Testis (tissue), 3 donors: ENCODE measurements around the gene CACNA1C. TPM values are rescaled to one million over a fixed set of nuclear protein-coding genes. Genes with fewer than 3 reads are reported as not detected.
"Not testable (repeated sequence)": the region's sequence is repeated elsewhere in the genome, so short reads cannot be mapped to it uniquely, and the experiment has no call there.

Source experiments
- DNase-seq: peaks from one replicate; pipeline ENCODE4 v3.0.0-alpha.2; 2019
- H3K27ac ChIP-seq, 2 donors: fragments of 200-600 bp; sonication (generic); one replicate each; pipeline ENCODE4 v1.5.1; 2019
- H3K27me3 ChIP-seq: fragments of 200-600 bp; sonication (generic); one replicate; pipeline ENCODE4 v1.5.1; 2019
- H3K36me3 ChIP-seq: fragments of 200-600 bp; sonication (generic); one replicate; pipeline ENCODE4 v1.5.1; 2017; ENCODE audit warnings: low read depth; ENCODE audit errors: missing control alignments
- H3K4me1 ChIP-seq: fragments of 200-600 bp; sonication (generic); one replicate; pipeline ENCODE4 v1.5.1; 2019
- H3K4me3 ChIP-seq, 2 donors: fragments of 200-600 bp; sonication (generic); one replicate each; pipeline ENCODE4 v1.5.1; 2017 to 2019
- H3K9me3 ChIP-seq: fragments of 200-600 bp; sonication (generic); one replicate; pipeline ENCODE4 v1.5.1; 2017
- CTCF ChIP-seq, 3 experiments: fragments of 450-650 bp in 2 of 3; fragments of 200-600 bp in 1 of 3; sonication (generic) in 1 of 3; IDR thresholded peaks; one replicate each; pipeline ENCODE4 v1.5.1; 2016 to 2019; ENCODE audit warnings: antibody characterized with exemption in 3 of 3, mild to moderate bottlenecking in 2 of 3, moderate library complexity in 1 of 3
- POLR2A ChIP-seq: fragments of 450-650 bp; IDR thresholded peaks from one replicate; pipeline ENCODE4 v1.6.1; 2017; ENCODE audit warnings: antibody characterized with exemption, mild to moderate bottlenecking, moderate library complexity
- WGBS, 2 donors: methylation state at CpG; one replicate each; pipeline ENCODE4 v1.1.5; 2018; 5-methylcytosine and 5-hydroxymethylcytosine counted together
- intact Hi-C: fragments of 100-400 bp; cut with DNase I; formaldehyde crosslinking; loops from one replicate; pipeline ENCODE4 v1.15.1; 2023; ENCODE audit warnings: low total_unique reads
- polyA plus RNA-seq: library from polyadenylated mRNA; stranded (reverse); fragments of 350-450 nt; fragmentation: Illumina TruSeq; extraction: RNeasy Lipid Tissue Mini Kit (QIAGEN cat#74804); gene quantifications from one replicate; pipeline ENCODE4 v1.2.3, GENCODE V29; 2014; ENCODE audit warnings: low read depth, low replicate concordance; ENCODE audit not compliant: insufficient read depth
- total RNA-seq, 2 donors: library from RNA; depleted of rRNA; stranded (reverse); fragments of >200 nt; gene quantifications; one replicate each; pipeline ENCODE4 v1.2.3, GENCODE V29; 2016

Gene CACNA1C
- total and polyA plus RNA-seq, 3 donors from 2014 or later, result 20.3 to 36.8 (median 32.0) TPM

DNA sequence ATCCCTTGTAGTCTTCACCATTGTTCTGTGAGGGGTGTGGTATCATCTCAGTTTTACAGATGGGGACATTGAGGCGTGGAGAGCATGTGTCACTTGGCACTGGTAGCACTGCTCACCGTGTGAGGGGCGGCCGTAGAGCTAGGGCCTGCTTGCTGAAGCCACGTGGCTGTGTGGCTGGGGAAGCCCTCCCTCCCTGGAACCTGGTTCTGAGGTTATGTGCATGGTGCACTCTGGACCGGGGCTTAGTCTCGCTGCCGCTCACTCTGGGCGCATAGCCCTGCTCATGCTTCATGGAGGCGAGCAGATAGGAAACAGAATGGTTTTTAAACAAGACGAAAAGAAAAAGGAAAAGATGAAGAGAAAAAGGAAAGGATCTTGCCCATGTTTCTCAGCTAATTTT lies 46.1 kb downstream of the CACNA1C start:
- TF ChIP-seq CTCF (IDR thresholded peaks at IDR 0.05) (no peak), POLR2A (no peak)
- H3K27ac ChIP-seq, result no peak overlapping the region
- H3K4me1 ChIP-seq, result no peaks in the 10 kb centered on the region
- intact Hi-C loops, result no loop called here
- no peak overlapping the region for H3K4me3 ChIP-seq
- no peak for DNase-seq
- 86 to 90% methylated on average over 11 of the region's 11 CpGs for WGBS, 2 donors
- no peaks in the 10 kb centered on the region for H3K27me3 ChIP-seq
- H3K36me3 ChIP-seq, result no peaks in the 10 kb centered on the region
- H3K9me3 ChIP-seq, result no peaks in the 10 kb centered on the region

DNA sequence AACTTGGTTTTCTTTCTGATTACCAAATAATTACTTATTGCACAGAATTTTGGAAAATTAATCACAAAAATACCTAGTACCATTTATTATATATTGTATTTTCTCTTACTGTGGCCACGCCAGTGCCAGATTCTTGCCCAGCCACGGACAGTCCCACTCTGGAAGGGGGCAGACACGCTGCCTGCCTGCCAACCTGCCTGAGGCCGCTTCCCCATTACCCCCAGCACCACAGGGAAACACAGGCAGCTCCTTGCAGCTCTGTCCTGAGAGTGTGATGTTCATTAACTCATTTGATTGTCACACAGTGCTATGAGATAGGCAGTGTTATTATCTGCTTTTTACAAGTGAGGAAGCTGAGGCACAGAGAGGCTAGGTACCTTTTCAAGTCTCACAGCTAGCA lies 46.8 kb downstream of the CACNA1C start:
- no peaks in the 10 kb centered on the region for H3K4me1 ChIP-seq
- no peak for DNase-seq
- WGBS, 2 donors, result 92 to 99% methylated on average over 4 of the region's 4 CpGs

GRCh38 chr12:2101359-2101758 lies 48.6 kb downstream of the CACNA1C start:
- Histone ChIP-seq H3K4me3 (no peak overlapping the region), H3K27me3 (no peaks in the 10 kb centered on the region), H3K36me3 (no peaks in the 10 kb centered on the region), H3K4me1 (no peaks in the 10 kb centered on the region), H3K9me3 (no peaks in the 10 kb centered on the region), H3K27ac (no peak overlapping the region)
- intact Hi-C loops, result no loop called here
- TF ChIP-seq POLR2A (no peak), CTCF (IDR thresholded peaks at IDR 0.05) (no peak)
- DNase-seq, result no peak
- WGBS, 2 donors, result 81 to 93% methylated on average over 15 to 16 of the region's 16 CpGs

More for the DNA sequence above, 46.8 kb downstream of the CACNA1C start:
- Histone ChIP-seq H3K27me3 (no peaks in the 10 kb centered on the region), H3K27ac (no peak overlapping the region), H3K9me3 (no peaks in the 10 kb centered on the region), H3K4me3 (no peak overlapping the region), H3K36me3 (no peaks in the 10 kb centered on the region)
- intact Hi-C loops, result no loop called here
- TF ChIP-seq POLR2A, result no peak
- TF ChIP-seq CTCF (IDR thresholded peaks at IDR 0.05), result no peak

DNA sequence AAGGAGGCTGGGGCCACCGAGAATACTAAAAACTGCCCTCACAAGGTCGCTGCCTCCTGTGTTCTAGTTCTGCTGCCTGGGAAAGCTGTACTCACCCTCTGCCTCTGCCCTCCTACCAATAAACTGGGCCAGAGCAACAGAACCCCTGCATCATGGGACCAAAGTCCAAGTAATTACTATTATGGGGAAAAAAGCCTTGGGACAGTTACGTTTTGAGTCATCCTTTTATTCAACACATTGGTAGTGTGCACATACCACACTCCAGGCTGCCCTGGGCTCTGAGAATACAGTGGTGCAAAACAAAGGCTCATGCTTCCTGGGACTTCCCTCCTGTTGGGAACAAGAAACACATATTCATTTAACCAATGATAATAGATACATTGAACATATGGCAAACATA lies 49.0 kb downstream of the CACNA1C start:
- TF ChIP-seq POLR2A (no peak), CTCF (IDR thresholded peaks at IDR 0.05) (no peak)
- no peak overlapping the region for H3K27ac ChIP-seq
- no peak overlapping the region for H3K4me3 ChIP-seq
- intact Hi-C loops, result no loop called here
- H3K4me1 ChIP-seq, result no peaks in the 10 kb centered on the region
- H3K36me3 ChIP-seq, result no peaks in the 10 kb centered on the region
- H3K27me3 ChIP-seq, result no peaks in the 10 kb centered on the region
- 39 to 89% methylated on average over 3 of the region's 3 CpGs for WGBS, 2 donors
- DNase-seq, result no peak
- no peaks in the 10 kb centered on the region for H3K9me3 ChIP-seq

DNA sequence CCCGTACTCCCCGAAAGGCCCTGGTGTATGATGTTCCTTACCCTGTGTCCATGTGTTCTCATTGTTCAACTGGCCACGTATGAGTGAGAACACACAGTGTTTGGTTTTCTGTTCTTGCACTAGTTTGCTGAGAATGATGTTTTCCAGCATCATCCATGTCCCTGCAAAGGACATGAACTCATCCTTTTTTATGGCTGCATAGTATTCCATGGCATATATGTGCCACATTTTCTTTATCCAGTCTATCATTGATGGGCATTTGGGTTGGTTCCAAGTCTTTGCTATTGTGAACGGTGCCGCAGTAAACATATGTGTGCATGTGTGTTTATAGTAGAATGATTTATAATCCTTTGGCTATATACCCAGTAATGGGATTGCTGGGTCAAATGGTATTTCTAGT lies 49.9 kb downstream of the CACNA1C start:
- DNase-seq, H3K4me1 ChIP-seq, H3K27ac ChIP-seq, H3K36me3 ChIP-seq, H3K4me3 ChIP-seq, intact Hi-C loops, H3K27me3 ChIP-seq, H3K9me3 ChIP-seq: not testable (repeated sequence)
- 87 to 97% methylated on average over 5 of the region's 5 CpGs for WGBS, 2 donors

DNA sequence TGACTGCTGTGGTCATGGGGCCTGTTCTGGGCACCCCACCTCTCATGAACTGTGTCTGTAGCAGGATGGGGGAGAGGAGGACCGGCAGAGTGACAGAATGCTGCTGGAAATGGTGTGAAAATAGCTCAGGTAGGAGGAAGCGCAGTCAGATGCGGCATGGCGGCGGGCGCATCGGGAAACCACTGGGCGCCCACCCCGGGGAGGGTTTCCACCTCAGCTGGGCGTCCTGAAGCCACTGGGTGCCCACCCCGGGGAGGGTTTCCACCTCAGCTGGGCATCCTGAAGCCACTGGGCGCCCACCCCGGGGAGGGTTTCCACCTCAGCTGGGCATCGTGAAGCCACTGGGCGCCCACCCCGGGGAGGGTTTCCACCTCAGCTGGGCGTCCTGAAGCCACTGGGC lies 52.6 kb downstream of the CACNA1C start:
- H3K4me1 ChIP-seq, H3K4me3 ChIP-seq, intact Hi-C loops, DNase-seq, H3K36me3 ChIP-seq, H3K9me3 ChIP-seq, H3K27ac ChIP-seq, H3K27me3 ChIP-seq: not testable (repeated sequence)
- 96 to 97% methylated on average over 11 to 13 of the region's 17 CpGs for WGBS, 2 donors
